ENCODE data around the gene EXOC7. TPM values are rescaled to one million over a fixed set of nuclear protein-coding genes. Genes with fewer than 3 reads are reported as not detected.

EXOC7 gene
- total RNA-seq, 2 donors from 2014 or later: 136 to 159 TPM

DNA sequence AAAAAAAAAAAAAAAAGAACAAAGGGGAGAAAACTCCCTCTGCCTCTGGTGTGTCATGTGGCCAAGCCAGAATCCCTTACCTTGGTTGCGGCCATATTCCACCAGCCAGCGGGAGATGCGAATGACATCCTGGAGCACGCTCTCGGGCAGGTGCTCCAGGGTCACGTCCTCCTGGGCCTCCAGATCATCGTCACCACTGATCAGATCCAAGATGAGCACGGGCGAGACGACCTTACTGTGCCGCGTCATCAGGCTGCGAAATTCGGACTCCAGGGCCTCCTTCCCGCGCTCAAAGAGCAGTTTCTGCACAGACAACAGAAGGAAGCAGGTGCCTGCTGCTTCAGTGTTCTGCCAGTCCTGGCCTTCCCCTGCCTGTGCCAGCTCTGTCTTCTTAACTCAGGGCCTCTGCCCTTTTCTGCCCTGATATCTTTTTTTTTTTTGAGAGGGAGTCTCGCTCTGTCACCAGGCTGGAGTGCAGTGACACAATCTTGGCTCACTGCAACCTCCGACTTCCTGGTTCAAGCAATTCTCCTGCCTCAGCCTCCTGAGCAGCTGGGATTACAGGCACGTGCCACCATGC is 5.8 kb downstream of the EXOC7 start:
- WGBS: 93% methylated on average over 19 of the region's 19 CpGs
- H3K27me3 ChIP-seq (replicated peaks; ENCODE audit: insufficient read depth): no peaks in the 10 kb centered on the region
- H3K4me1 ChIP-seq (replicated peaks): peaks cover 6% of the 10 kb centered on the region
- no peaks in the 10 kb centered on the region for H3K9me3 ChIP-seq
- DNase-seq (ENCODE audit: low spot score): no peak
- no peak overlapping the region for H3K27ac ChIP-seq
- intact Hi-C loops (cut with DNase I): no loop called here
- no peak overlapping the region for H3K4me3 ChIP-seq
- peaks cover 17 to 33% of the 10 kb centered on the region in 2 donors for H3K36me3 ChIP-seq
- TF ChIP-seq POLR2A (IDR thresholded peaks at IDR 0.05): no peak
- TF ChIP-seq, protein P1, sequence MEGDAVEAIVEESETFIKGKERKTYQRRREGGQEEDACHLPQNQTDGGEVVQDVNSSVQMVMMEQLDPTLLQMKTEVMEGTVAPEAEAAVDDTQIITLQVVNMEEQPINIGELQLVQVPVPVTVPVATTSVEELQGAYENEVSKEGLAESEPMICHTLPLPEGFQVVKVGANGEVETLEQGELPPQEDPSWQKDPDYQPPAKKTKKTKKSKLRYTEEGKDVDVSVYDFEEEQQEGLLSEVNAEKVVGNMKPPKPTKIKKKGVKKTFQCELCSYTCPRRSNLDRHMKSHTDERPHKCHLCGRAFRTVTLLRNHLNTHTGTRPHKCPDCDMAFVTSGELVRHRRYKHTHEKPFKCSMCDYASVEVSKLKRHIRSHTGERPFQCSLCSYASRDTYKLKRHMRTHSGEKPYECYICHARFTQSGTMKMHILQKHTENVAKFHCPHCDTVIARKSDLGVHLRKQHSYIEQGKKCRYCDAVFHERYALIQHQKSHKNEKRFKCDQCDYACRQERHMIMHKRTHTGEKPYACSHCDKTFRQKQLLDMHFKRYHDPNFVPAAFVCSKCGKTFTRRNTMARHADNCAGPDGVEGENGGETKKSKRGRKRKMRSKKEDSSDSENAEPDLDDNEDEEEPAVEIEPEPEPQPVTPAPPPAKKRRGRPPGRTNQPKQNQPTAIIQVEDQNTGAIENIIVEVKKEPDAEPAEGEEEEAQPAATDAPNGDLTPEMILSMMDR (IDR thresholded peaks at IDR 0.05): no peak
- TF ChIP-seq POLR2AphosphoS5 (IDR thresholded peaks at IDR 0.05): no peak

GRCh38 chr17:76095943-76096342 is 7.6 kb downstream of the EXOC7 start:
- H3K27ac ChIP-seq: no peak overlapping the region
- H3K27me3 ChIP-seq (replicated peaks; ENCODE audit: insufficient read depth): no peaks in the 10 kb centered on the region
- no peaks in the 10 kb centered on the region for H3K4me1 ChIP-seq (replicated peaks)
- TF ChIP-seq, protein P1 (IDR thresholded peaks at IDR 0.05): no peak
- TF ChIP-seq POLR2AphosphoS5 (IDR thresholded peaks at IDR 0.05) (no peak), POLR2A (IDR thresholded peaks at IDR 0.05) (no peak)
- no peak for DNase-seq (ENCODE audit: low spot score)
- no peak overlapping the region for H3K4me3 ChIP-seq
- H3K9me3 ChIP-seq: no peaks in the 10 kb centered on the region
- H3K36me3 ChIP-seq: peaks cover 17 to 33% of the 10 kb centered on the region in 2 donors
- WGBS: 63% methylated on average over 13 of the region's 13 CpGs
- intact Hi-C loops (cut with DNase I): no loop called here

DNA sequence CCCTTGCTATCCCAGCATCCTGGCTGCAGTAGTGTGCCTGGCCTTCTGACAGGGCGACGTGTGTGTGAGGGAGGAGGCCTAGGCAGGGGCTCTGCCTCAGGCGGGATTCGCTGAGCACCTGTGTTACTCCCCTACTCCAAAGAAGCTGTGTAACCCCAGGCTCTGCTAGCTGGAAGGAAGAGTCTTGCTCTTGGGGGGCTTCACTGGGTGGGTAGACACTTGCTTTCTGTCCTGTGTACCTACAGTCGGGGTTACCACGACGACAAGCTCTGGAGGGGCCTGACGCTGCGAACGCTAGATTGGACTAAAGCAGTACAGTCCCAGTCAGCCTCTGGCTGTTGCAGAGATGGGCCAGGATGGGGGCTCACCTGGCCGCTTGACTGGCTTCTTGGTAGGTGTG is 9.5 kb downstream of the EXOC7 start:
- no peaks in the 10 kb centered on the region for H3K27me3 ChIP-seq (replicated peaks; ENCODE audit: insufficient read depth)
- intact Hi-C loops (cut with DNase I): no loop called here
- peaks cover 13 to 27% of the 10 kb centered on the region in 2 donors for H3K36me3 ChIP-seq
- 92% methylated on average over 11 of the region's 11 CpGs for WGBS
- no peak overlapping the region for H3K27ac ChIP-seq
- H3K9me3 ChIP-seq: no peaks in the 10 kb centered on the region
- TF ChIP-seq POLR2AphosphoS5 (IDR thresholded peaks at IDR 0.05) (no peak), POLR2A (IDR thresholded peaks at IDR 0.05) (no peak)
- TF ChIP-seq, protein P1 (IDR thresholded peaks at IDR 0.05): no peak
- DNase-seq (ENCODE audit: low spot score): no peak
- H3K4me3 ChIP-seq: no peak overlapping the region
- no peaks in the 10 kb centered on the region for H3K4me1 ChIP-seq (replicated peaks)

DNA sequence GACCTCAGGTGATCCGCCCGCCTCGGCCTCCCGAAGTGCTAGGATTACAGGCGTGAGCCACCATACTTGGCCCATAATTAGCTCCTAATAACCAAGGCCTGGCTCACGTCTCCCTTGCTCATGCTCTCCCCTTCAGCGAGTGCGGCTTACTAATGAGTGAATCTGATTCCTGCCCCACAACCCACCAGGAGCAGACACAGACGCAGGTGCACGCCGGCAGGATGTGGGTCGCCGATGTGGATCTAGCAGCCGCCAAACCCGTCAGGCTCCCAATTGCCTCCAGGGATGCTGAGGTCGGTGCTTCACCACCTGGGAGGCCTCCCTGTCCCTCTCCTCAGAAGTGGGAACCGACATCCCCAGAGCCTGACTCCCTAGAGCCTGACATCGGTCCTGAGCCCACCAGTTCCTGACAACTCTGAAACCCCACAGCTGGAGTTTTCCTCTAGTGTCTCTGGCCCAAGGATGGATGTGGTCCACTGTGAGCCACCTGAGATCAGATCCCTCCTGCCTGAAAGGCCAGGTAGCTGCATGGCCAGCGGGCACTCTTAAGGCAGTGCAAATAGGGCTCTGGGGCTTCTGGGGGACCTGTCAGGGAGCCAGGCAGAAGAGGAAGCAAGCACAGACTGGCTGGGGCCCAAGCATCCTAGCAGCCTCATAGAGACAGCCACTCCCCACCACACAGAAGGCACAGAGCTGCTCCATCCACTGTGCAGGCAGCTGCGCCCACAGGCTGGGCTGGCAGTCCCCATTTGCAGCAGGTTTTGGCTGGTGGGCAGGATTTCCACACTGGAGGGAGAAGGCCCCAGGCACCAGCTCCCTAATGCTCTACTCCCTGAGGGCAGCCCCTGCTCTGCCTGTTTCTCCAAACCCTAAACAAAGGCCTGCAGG is 10.8 kb downstream of the EXOC7 start:
- intact Hi-C loops (cut with DNase I): no loop called here
- H3K36me3 ChIP-seq: peaks cover 21 to 36% of the 10 kb centered on the region in 2 donors
- no peak for TF ChIP-seq POLR2AphosphoS5 (IDR thresholded peaks at IDR 0.05)
- no peak for TF ChIP-seq POLR2A (IDR thresholded peaks at IDR 0.05)
- TF ChIP-seq, protein P1 (IDR thresholded peaks at IDR 0.05): no peak

More for the DNA sequence above, 10.8 kb downstream of the EXOC7 start:
- 91% methylated on average over 20 of the region's 20 CpGs for WGBS
- H3K27ac ChIP-seq: no peak overlapping the region
- no peak overlapping the region for H3K4me3 ChIP-seq
- DNase-seq (ENCODE audit: low spot score): no peak
- H3K4me1 ChIP-seq (replicated peaks): no peaks in the 10 kb centered on the region
- H3K9me3 ChIP-seq: no peaks in the 10 kb centered on the region
- no peaks in the 10 kb centered on the region for H3K27me3 ChIP-seq (replicated peaks; ENCODE audit: insufficient read depth)

All from prostate gland (tissue), 2 donors.